GM12872 (cell line): ENCODE data around the gene LYPD6B.

Source experiments
- CTCF ChIP-seq: IDR thresholded peaks from 3 replicates; pipeline ENCODE4 v1.5.1; 2011; ENCODE audit warnings: low read depth, mild to moderate bottlenecking, low read length, moderate library complexity; ENCODE audit not compliant: insufficient read depth

Gene LYPD6B

GRCh38 chr2:149200109-149200520 is 161.6 kb downstream of the LYPD6B start:
- no peak for TF ChIP-seq CTCF

GRCh38 chr2:149204686-149205085 is 166.2 kb downstream of the LYPD6B start:
- no peak for TF ChIP-seq CTCF

GRCh38 chr2:149205143-149205542 is 166.6 kb downstream of the LYPD6B start:
- TF ChIP-seq CTCF = no peak

GRCh38 chr2:149213764-149214493 is 175.4 kb downstream of the LYPD6B start:
- TF ChIP-seq CTCF = no peak

- TF ChIP-seq CTCF = no peak
These were observed 180.0 kb downstream of the LYPD6B start for GRCh38 chr2:149218497-149218896.

- TF ChIP-seq CTCF = no peak
These were observed 181.4 kb downstream of the LYPD6B start for GRCh38 chr2:149219856-149220255.

- no peak for TF ChIP-seq CTCF
These were observed 182.5 kb downstream of the LYPD6B start for GRCh38 chr2:149221002-149221401.
